ENCODE results near the gene CAPRIN1.
"Not testable (repeated sequence)": the region's sequence is repeated elsewhere in the genome, so short reads cannot be mapped to it uniquely, and the experiment has no call there.

Gene CAPRIN1

GRCh38 chr11:34052036-34052607 is 591 bp downstream of the CAPRIN1 start:
- DNase-seq (ENCODE audit: low read depth, low spot score) = peak; percentile 28

GRCh38 chr11:34052608-34053160 is 1.2 kb downstream of the CAPRIN1 start:
- DNase-seq (ENCODE audit: low read depth, low spot score) = no peak

GRCh38 chr11:34053161-34053686 is 1.7 kb downstream of the CAPRIN1 start:
- DNase-seq (ENCODE audit: low read depth, low spot score) = peak; percentile 12

DNA sequence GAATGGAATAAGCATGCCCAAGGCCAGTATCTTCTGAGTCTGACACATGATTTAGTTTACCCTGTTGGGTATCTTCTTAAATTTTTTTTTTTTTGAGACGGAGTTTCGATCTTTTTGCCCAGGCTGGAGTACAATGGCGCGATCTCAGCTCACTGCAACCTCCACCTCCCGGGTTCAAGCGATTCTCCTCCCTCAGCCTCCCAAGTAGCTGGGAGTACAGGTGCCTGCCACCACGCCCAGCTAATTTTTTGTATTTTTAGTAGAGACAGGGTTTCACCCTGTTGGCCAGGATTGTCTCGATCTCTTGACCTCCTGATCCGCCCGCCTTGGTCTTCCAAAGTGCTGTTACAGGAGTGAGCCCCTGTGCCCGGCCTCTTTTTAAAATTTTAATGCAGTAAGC is 2.8 kb downstream of the CAPRIN1 start:
- DNase-seq (ENCODE audit: low read depth, low spot score) = not testable (repeated sequence)

- no peak for DNase-seq (ENCODE audit: low read depth, low spot score)
Measured at GRCh38 chr11:34055218-34056000, 3.9 kb downstream of the CAPRIN1 start.

DNA sequence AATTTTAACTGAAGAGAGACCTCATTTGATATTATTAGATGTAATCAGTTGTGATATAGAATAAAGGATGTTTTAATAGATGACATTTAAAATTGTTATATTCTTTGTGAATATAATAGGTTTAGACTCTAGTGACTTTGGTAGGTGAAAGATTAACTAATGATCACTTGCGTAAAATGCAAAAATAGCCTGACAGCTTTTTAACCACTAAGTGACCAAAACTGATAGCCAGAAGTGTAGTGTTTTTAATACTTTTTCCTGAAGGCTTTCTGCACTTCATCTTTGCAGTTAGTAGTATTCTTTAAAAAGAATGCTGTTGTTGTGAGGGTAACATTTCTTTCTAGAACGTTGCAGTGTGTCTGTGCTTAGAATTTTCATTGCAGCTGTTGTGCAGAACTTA is 5.1 kb downstream of the CAPRIN1 start:
- no peak for DNase-seq (ENCODE audit: low read depth, low spot score)

- DNase-seq (ENCODE audit: low read depth, low spot score) = no peak
Measured at GRCh38 chr11:34063061-34063795, 11.7 kb downstream of the CAPRIN1 start.

GRCh38 chr11:34064291-34064690 is 12.8 kb downstream of the CAPRIN1 start:
- DNase-seq (ENCODE audit: low read depth, low spot score) = no peak

DNA sequence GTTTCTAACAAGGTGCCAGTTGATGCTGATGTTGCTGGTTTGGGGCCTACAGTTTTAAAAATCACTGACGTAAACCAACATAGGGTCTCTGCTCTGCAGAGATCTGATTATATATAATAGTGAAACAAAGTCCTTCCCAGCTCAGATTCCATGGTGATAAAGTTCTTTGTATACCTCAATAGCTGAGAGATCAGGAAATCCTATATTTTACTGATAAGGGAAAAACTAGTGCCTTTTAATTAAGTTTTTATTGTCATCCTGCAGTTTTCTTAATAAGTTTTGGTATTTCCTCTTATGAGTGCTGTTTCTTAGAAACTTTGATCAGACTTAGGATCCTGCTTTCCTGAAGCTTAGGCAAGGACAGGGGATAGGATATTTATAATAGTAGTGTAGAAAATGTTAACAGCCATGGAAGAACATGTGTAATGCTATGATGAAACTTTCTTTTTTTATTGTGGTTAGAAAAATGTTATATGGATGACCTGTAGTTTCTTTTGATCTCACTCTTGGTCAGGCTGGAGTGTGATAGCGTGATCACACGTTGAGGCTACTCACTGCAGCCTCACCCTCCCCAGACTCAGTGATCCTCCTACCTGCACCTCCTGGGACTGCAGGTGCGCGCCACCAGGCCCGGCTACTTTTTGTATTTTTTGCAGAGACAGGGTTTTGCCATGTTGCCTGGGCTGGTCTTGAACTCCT is 14.1 kb downstream of the CAPRIN1 start:
- DNase-seq (ENCODE audit: low read depth, low spot score) = no peak

- DNase-seq (ENCODE audit: low read depth, low spot score) = not testable (repeated sequence)
Measured at GRCh38 chr11:34066766-34067165, 15.2 kb downstream of the CAPRIN1 start.

- DNase-seq (ENCODE audit: low read depth, low spot score) = no peak
Measured at GRCh38 chr11:34067383-34068065, 16.0 kb downstream of the CAPRIN1 start.

- DNase-seq (ENCODE audit: low read depth, low spot score) = no peak
Measured at GRCh38 chr11:34068111-34068510, 16.6 kb downstream of the CAPRIN1 start.

DNA sequence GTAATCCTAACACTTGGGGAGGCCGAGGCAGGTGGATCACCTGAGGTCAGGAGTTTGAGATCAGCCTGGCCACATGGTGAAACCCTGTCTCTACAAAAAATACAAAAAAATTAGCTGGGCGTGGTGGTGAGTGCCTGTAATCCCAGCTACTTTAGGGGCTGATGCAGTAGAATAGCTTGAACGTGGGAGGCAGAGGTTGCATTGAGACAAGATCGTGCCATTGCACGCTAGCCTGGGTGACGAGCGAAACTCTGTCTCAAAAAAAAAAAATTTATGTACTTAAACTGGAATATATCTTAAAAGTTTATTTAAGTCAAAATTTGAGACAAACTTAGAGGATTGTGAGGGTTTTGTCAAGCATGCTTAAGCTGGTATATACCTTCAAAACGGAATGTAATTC is 19.8 kb downstream of the CAPRIN1 start:
- DNase-seq (ENCODE audit: low read depth, low spot score) = not testable (repeated sequence)

DNA sequence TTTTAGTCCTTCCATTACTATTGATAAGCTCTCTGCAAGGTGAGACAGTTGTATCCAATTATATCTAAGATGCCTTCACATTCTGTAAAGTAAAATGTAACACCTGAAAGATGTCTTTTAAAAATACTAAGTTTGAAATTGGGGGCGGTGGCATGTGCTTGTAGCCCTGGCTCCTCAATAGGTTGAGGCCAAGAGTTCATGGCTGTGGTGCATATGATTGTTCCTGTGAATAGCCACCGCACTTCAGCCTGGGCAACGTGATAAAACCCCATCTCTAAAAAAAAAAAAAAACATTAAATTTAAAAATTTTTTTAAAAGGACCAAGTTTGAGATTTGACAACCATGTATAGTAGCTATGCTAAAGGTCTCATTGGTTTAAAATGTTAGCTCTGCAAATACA is 20.5 kb downstream of the CAPRIN1 start:
- no peak for DNase-seq (ENCODE audit: low read depth, low spot score)

- DNase-seq (ENCODE audit: low read depth, low spot score) = no peak
Measured at GRCh38 chr11:34072832-34073231, 21.3 kb downstream of the CAPRIN1 start.

- no peak for DNase-seq (ENCODE audit: low read depth, low spot score)
Measured at GRCh38 chr11:34074391-34074790, 22.9 kb downstream of the CAPRIN1 start.

DNA sequence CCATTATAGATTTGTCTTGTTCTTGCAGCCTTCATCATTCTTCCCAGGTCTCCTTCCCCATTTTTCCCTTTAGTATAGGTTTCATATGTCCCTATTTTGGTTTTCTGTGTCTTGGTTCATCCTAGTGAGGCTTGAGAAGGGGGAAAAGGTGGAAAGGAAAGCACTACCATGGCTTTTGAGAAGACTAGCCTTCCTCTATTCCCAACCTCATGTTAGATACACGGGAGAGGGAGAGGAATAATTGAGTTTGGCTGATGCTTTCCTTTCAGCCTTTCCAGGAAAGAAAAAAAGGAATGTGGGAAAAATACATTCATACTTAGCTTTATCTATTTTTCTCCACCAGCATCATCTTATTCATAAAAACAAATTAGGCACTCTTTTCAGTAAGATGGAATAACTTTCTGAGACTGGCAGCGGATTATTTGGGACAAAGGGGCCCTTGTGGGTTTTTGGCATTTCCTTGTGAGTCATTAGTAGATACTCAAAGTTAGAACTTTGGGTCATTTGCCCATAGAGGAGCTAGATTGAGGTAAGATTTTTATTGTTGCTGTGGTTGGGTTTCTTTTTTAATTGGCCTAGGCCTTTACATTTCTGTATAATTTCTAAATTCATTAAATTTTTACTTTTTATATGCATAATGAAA is 23.8 kb downstream of the CAPRIN1 start:
- DNase-seq (ENCODE audit: low read depth, low spot score) = no peak

- no peak for DNase-seq (ENCODE audit: low read depth, low spot score)
Measured at GRCh38 chr11:34080609-34081008, 29.1 kb downstream of the CAPRIN1 start.

DNA sequence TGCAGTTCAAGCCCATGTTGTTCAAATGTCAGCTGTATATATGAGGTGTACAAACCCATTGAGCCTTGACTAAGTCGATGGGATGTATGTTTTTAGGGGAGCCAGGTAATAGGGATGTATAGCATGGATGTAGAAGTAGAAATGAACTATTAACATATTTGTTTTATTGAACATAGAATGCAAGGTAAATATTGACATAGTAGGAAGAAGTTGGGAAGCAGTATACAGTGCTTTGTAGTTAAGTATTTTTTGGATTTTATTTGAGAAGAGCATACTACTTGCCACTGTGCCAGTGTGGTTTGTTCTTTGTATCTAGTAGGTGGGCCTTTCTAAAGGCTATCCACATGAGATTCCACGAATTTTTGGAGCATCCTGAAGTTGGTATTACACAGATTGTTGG is 33.1 kb downstream of the CAPRIN1 start:
- DNase-seq (ENCODE audit: low read depth, low spot score) = no peak

- DNase-seq (ENCODE audit: low read depth, low spot score) = no peak
Measured at GRCh38 chr11:34086554-34087283, 35.2 kb downstream of the CAPRIN1 start.
